IMR-90 (cell line): ENCODE measurements around the gene FUT8. TPM values are rescaled to one million over a fixed set of nuclear protein-coding genes. Genes with fewer than 3 reads are reported as not detected.

Source experiments
- ATAC-seq: fragments of 200-7000 bp; cut with Tn5 transposase; 2 replicates; pipeline ENCODE4 v1.9.1; 2020; ENCODE audit warnings: low read depth, mild to moderate bottlenecking, moderate library complexity
- BruUV-seq: library from RNA; stranded (reverse); fragments of 400-500 nt; replicated peaks from 2 replicates; lab custom pipeline; 2021; lab: Mats Ljungman, UMichigan
- CTCF ChIA-PET: fragments of 300-600 bp; formaldehyde crosslinking; extraction: SDS; loops from one replicate; lab custom pipeline; 2021; ENCODE audit warnings: antibody characterized with exemption; lab: Yijun Ruan, JAX
- POLR2A ChIA-PET: fragments of 300-600 bp; sonication (Branson Sonifier 250); formaldehyde crosslinking; loops from one replicate; lab custom pipeline; 2022; ENCODE audit warnings: antibody characterized with exemption; ENCODE audit not compliant: unreplicated experiment; lab: Charles Lee
- DNase-seq: peaks from one replicate; pipeline ENCODE4 v3.0.0; 2013
- H2AFZ ChIP-seq: replicated peaks from 2 replicates; pipeline ENCODE3; 2013; ENCODE audit warnings: low read length, mild to moderate bottlenecking; ENCODE audit not compliant: poor library complexity
- H2AK5ac ChIP-seq: 2 replicates; pipeline ENCODE4 v1.6.1; 2013; ENCODE audit warnings: low read depth, low read length, inconsistent platforms
- H2AK9ac ChIP-seq: replicated peaks from 2 replicates; pipeline ENCODE3; 2013; ENCODE audit warnings: mild to moderate bottlenecking, low read depth, low read length, moderate library complexity; ENCODE audit not compliant: poor library complexity
- H2BK120ac ChIP-seq: 2 replicates; pipeline ENCODE4 v1.6.1; 2013; ENCODE audit warnings: low read depth, low read length, inconsistent platforms
- H2BK15ac ChIP-seq: 3 replicates; pipeline ENCODE4 v1.6.1; 2013; ENCODE audit warnings: low read depth, low read length, inconsistent platforms
- H2BK20ac ChIP-seq: 2 replicates; pipeline ENCODE4 v1.6.1; 2013; ENCODE audit warnings: low read depth, mild to moderate bottlenecking, inconsistent platforms, low read length, moderate library complexity
- H2BK5ac ChIP-seq: 2 replicates; pipeline ENCODE4 v1.6.1; 2013; ENCODE audit warnings: mild to moderate bottlenecking, low read depth, low read length, inconsistent platforms; ENCODE audit not compliant: poor library complexity, severe bottlenecking
- H3K14ac ChIP-seq: replicated peaks from 2 replicates; pipeline ENCODE4 v1.6.1; 2013; ENCODE audit warnings: low read depth, low read length, inconsistent platforms
- H3K18ac ChIP-seq: 2 replicates; pipeline ENCODE4 v1.6.1; 2013; ENCODE audit warnings: low read depth, low read length, control low read depth
- H3K23ac ChIP-seq: 2 replicates; pipeline ENCODE4 v1.6.1; 2013; ENCODE audit warnings: low read depth, low read length, inconsistent platforms
- H3K27ac ChIP-seq: 2 replicates; pipeline ENCODE4 v1.5.1; 2013; ENCODE audit warnings: mild to moderate bottlenecking, control low read depth, low read length; ENCODE audit not compliant: insufficient read depth
- H3K27me3 ChIP-seq: 2 replicates; pipeline ENCODE4 v1.6.1; 2013; ENCODE audit warnings: low read length; ENCODE audit not compliant: control insufficient read depth, insufficient read depth
- H3K36me3 ChIP-seq: 2 replicates; pipeline ENCODE4 v1.6.1; 2013; ENCODE audit warnings: low read length, mixed read lengths; ENCODE audit not compliant: control insufficient read depth, insufficient read depth
- H3K4ac ChIP-seq: 2 replicates; pipeline ENCODE4 v1.6.1; 2013; ENCODE audit warnings: low read depth, low read length, inconsistent platforms
- H3K4me1 ChIP-seq: 2 replicates; pipeline ENCODE4 v1.6.1; 2013; ENCODE audit warnings: low read length, mixed read lengths; ENCODE audit not compliant: control insufficient read depth, insufficient read depth
- H3K4me2 ChIP-seq: 2 replicates; pipeline ENCODE4 v1.6.1; 2013; ENCODE audit warnings: low read depth, mild to moderate bottlenecking, control low read depth, low read length, moderate library complexity
- H3K4me3 ChIP-seq: 2 replicates; pipeline ENCODE4 v1.5.1; 2013; ENCODE audit warnings: low read depth, mild to moderate bottlenecking, control low read depth, low read length, moderate library complexity; ENCODE audit not compliant: insufficient read depth
- H3K56ac ChIP-seq: 2 replicates; pipeline ENCODE4 v1.6.1; 2013; ENCODE audit warnings: low read length, inconsistent platforms; ENCODE audit not compliant: insufficient read depth; ENCODE audit errors: extremely low read depth
- H3K79me1 ChIP-seq, 2 experiments: 2 replicates each; pipeline ENCODE4 v1.6.1; 2013; ENCODE audit warnings: low read length in 2 of 2, inconsistent platforms in 1 of 2, low read depth in 1 of 2
- H3K9ac ChIP-seq: 2 replicates; pipeline ENCODE4 v1.6.1; 2013; ENCODE audit warnings: low read depth, low read length, control low read depth
- H3K9me1 ChIP-seq: 2 replicates; pipeline ENCODE4 v1.6.1; 2013; ENCODE audit warnings: low read length, inconsistent platforms; ENCODE audit not compliant: insufficient read depth
- H3K9me3 ChIP-seq: 2 replicates; pipeline ENCODE4 v1.6.1; 2013; ENCODE audit warnings: low read length; ENCODE audit not compliant: control insufficient read depth, insufficient read depth
- H4K20me1 ChIP-seq: 2 replicates; pipeline ENCODE4 v1.6.1; 2013; ENCODE audit warnings: low read length, inconsistent platforms; ENCODE audit not compliant: insufficient read depth
- H4K5ac ChIP-seq: 2 replicates; pipeline ENCODE4 v1.6.1; 2013; ENCODE audit warnings: mild to moderate bottlenecking, low read depth, low read length, control low read depth
- H4K8ac ChIP-seq, 2 experiments: 2 replicates each; pipeline ENCODE4 v1.6.1; 2013; ENCODE audit warnings: low read depth in 2 of 2, low read length in 2 of 2, control low read depth in 1 of 2, inconsistent platforms in 1 of 2
- H4K91ac ChIP-seq: 2 replicates; pipeline ENCODE4 v1.6.1; 2013; ENCODE audit warnings: low read depth, low read length, inconsistent platforms; ENCODE audit not compliant: insufficient read depth
- BHLHE40 ChIP-seq: fragments of 150-350 bp; IDR thresholded peaks from 2 replicates; pipeline ENCODE4 v1.6.1; 2016; ENCODE audit warnings: mild to moderate bottlenecking, low read depth, low read length
- MAFK ChIP-seq: IDR thresholded peaks from 2 replicates; pipeline ENCODE4 v1.6.1; 2012; ENCODE audit warnings: low read depth, low read length, improper control_type of control experiment
- MAZ ChIP-seq: IDR thresholded peaks from 2 replicates; pipeline ENCODE4 v1.6.1; 2012; ENCODE audit warnings: low read depth, mild to moderate bottlenecking, low read length, improper control_type of control experiment, moderate library complexity, borderline replicate concordance
- MXI1 ChIP-seq: IDR thresholded peaks from 2 replicates; pipeline ENCODE4 v1.6.1; 2012; ENCODE audit warnings: low read depth, mild to moderate bottlenecking, low read length, moderate library complexity, borderline replicate concordance
- SMC3 ChIP-seq: fragments of 150-350 bp; IDR thresholded peaks from 2 replicates; pipeline ENCODE4 v1.6.1; 2016; ENCODE audit warnings: low read depth, mild to moderate bottlenecking, antibody characterized with exemption, low read length, moderate library complexity
- WGBS, 2 experiments: methylation state at CpG; one replicate each; pipeline versions ENCODE4 v1.1.5 to v1.1.7; 2013; ENCODE audit warnings: missing lambda C conversion rate in 2 of 2; ENCODE audit not compliant: insufficient read length in 1 of 2; ENCODE audit errors: extremely low coverage in 2 of 2; 5-methylcytosine and 5-hydroxymethylcytosine counted together
- dilution Hi-C: fragments of 300-500 bp; cut with HindIII; formaldehyde crosslinking; loops from one replicate; pipeline ENCODE4 v1.14.3; 2018; ENCODE audit warnings: low sequenced_read_pairs; ENCODE audit not compliant: unreplicated experiment
- in situ Hi-C: fragments of 300-500 bp; cut with MboI; formaldehyde crosslinking; loops from 3 replicates; pipeline ENCODE4 v1.14.3; 2019; ENCODE audit warnings: low sequenced_read_pairs, inconsistent platforms, mixed read lengths
- intact Hi-C: fragments of 100-400 bp; cut with micrococcal nuclease; formaldehyde crosslinking; loops from 2 replicates; pipeline ENCODE4 v1.10.0; 2022
- polyA plus RNA-seq, 3 experiments: library from polyadenylated mRNA; depleted of rRNA; stranded (reverse); fragments of >200 nt; gene quantifications; 2 replicates each; pipeline ENCODE4 v1.2.3, GENCODE V29; 2012; ENCODE audit warnings: low replicate concordance in 1 of 3
- total RNA-seq: library from RNA; depleted of rRNA; stranded (reverse); fragments of >200 nt; gene quantifications from 2 replicates; pipeline ENCODE4 v1.2.3, GENCODE V29; 2012
- TF ChIP-seq, protein P1 (sequence below): conservative IDR thresholded peaks from 2 replicates; pipeline ENCODE4 v1.5.1; 2012; ENCODE audit warnings: mild to moderate bottlenecking, low read depth, low read length, improper control_type of control experiment

FUT8 gene
- total and polyA plus RNA-seq, 2 of the 4 experiments (the other 2 are of a cell fraction), result 15.6 to 72.9 TPM

GRCh38 chr14:65728604-65729003 is 316.1 kb downstream of the FUT8 start:
- no peaks in the 10 kb centered on the region for H3K9me1 ChIP-seq
- no peak overlapping the region for H3K9ac ChIP-seq
- H3K9me3 ChIP-seq, result no peaks in the 10 kb centered on the region
- H4K91ac ChIP-seq, result no peak overlapping the region
- H2BK15ac ChIP-seq, result no peak overlapping the region
- BruUV-seq, result no TSS peak
- H2BK20ac ChIP-seq, result no peak overlapping the region
- H2BK120ac ChIP-seq, result no peak overlapping the region
- H2AK9ac ChIP-seq, result no peak overlapping the region
- no peaks in the 10 kb centered on the region for H4K20me1 ChIP-seq
- H2BK5ac ChIP-seq, result no peak overlapping the region
- intact Hi-C loops, result no loop called here
- no peak overlapping the region for H4K8ac ChIP-seq
- H3K18ac ChIP-seq, result no peak overlapping the region
- H3K23ac ChIP-seq, result no peak overlapping the region
- no peak overlapping the region for H3K4me2 ChIP-seq
- no peak overlapping the region for H4K5ac ChIP-seq
- TF ChIP-seq MXI1 (no peak), MAFK (no peak), SMC3 (no peak), BHLHE40 (no peak), MAZ (no peak)
- TF ChIP-seq, protein P1, sequence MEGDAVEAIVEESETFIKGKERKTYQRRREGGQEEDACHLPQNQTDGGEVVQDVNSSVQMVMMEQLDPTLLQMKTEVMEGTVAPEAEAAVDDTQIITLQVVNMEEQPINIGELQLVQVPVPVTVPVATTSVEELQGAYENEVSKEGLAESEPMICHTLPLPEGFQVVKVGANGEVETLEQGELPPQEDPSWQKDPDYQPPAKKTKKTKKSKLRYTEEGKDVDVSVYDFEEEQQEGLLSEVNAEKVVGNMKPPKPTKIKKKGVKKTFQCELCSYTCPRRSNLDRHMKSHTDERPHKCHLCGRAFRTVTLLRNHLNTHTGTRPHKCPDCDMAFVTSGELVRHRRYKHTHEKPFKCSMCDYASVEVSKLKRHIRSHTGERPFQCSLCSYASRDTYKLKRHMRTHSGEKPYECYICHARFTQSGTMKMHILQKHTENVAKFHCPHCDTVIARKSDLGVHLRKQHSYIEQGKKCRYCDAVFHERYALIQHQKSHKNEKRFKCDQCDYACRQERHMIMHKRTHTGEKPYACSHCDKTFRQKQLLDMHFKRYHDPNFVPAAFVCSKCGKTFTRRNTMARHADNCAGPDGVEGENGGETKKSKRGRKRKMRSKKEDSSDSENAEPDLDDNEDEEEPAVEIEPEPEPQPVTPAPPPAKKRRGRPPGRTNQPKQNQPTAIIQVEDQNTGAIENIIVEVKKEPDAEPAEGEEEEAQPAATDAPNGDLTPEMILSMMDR, result no peak
- no peak overlapping the region for H3K14ac ChIP-seq
- ChIA-PET POLR2A (no interaction called here), CTCF (interaction anchor here (0.6 kb wide), 1 partner anchor 11 kb away, joined by 3 read pairs; no protein-coding TSS in a partner anchor)
- no peak overlapping the region for H2AK5ac ChIP-seq
- H3K79me1 ChIP-seq, result no peaks in the 10 kb centered on the region
- H3K27me3 ChIP-seq, result no peaks in the 10 kb centered on the region
- peaks cover 2% of the 10 kb centered on the region; the same call in 1 of the 2 replicates for H3K36me3 ChIP-seq
- H3K56ac ChIP-seq, result no peak overlapping the region
- no CpG with 5 or more reads among the region's 3 CpGs for WGBS, 2 experiments
- H2AFZ ChIP-seq, result no peak overlapping the region
- H3K4ac ChIP-seq, result no peak overlapping the region
- no peaks in the 10 kb centered on the region for H3K4me1 ChIP-seq
- ATAC-seq (no peak), DNase-seq (no peak)
- no peak overlapping the region for H3K4me3 ChIP-seq
- in situ Hi-C loops, result no loop called here
- dilution Hi-C loops, result no loop called here
- no peak overlapping the region for H3K27ac ChIP-seq
